GM10248 (cell line): Measurements from ENCODE around the gene DSCAML1.

Source experiments
- CTCF ChIA-PET: fragments of 300-600 bp; sonication (Branson Sonifier 250); formaldehyde crosslinking; extraction: SDS; loops from one replicate; lab custom pipeline; 2021; ENCODE audit warnings: antibody characterized with exemption; lab: Yijun Ruan, JAX
- POLR2A ChIA-PET: fragments of 350-650 bp; sonication (Branson Sonifier 250); formaldehyde crosslinking; extraction: SDS; loops from one replicate; lab custom pipeline; 2020; ENCODE audit warnings: antibody characterized with exemption; lab: Yijun Ruan, JAX
- DNase-seq: peaks from one replicate; pipeline ENCODE4 v3.0.0; 2012; ENCODE audit errors: extremely low spot score
- TF ChIP-seq, protein P1 (sequence below): IDR thresholded peaks from 2 replicates; pipeline ENCODE4 v1.5.1; 2012; ENCODE audit warnings: mild to moderate bottlenecking, low read depth; ENCODE audit errors: extremely low read depth, missing control alignments, control extremely low read depth

Gene DSCAML1

GRCh38 chr11:117394221-117394925 is 402.6 kb downstream of the DSCAML1 start:
- ChIA-PET CTCF (interaction anchor here (3.6 kb wide), 1 partner anchor 32 kb away, joined by 16 read pairs; no protein-coding TSS in a partner anchor), POLR2A (no interaction called here)
- no peak for DNase-seq

DNA sequence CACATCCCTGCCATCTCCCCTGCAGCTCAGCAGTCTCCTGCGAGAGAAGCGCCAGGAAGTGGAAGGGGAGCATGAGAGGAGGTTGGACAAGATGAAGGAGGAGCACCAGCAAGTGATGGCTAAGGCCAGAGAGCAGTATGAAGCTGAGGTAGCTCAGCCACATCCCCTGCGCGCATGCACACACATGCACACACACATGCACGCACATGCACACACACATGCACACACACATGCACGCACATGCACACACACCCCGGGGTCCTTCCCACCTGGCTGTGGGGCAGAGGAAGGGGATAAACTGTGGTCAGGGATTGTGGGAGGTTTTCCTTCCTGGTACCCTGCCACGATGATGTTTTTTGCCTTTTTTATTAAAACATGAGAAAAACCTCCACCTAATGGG is 404.0 kb downstream of the DSCAML1 start:
- TF ChIP-seq, protein P1, sequence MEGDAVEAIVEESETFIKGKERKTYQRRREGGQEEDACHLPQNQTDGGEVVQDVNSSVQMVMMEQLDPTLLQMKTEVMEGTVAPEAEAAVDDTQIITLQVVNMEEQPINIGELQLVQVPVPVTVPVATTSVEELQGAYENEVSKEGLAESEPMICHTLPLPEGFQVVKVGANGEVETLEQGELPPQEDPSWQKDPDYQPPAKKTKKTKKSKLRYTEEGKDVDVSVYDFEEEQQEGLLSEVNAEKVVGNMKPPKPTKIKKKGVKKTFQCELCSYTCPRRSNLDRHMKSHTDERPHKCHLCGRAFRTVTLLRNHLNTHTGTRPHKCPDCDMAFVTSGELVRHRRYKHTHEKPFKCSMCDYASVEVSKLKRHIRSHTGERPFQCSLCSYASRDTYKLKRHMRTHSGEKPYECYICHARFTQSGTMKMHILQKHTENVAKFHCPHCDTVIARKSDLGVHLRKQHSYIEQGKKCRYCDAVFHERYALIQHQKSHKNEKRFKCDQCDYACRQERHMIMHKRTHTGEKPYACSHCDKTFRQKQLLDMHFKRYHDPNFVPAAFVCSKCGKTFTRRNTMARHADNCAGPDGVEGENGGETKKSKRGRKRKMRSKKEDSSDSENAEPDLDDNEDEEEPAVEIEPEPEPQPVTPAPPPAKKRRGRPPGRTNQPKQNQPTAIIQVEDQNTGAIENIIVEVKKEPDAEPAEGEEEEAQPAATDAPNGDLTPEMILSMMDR: no peak
- POLR2A ChIA-PET: no interaction called here
- DNase-seq: no peak
- CTCF ChIA-PET: interaction anchor here (1.0 to 3.6 kb wide), 3 partner anchors 20 to 33 kb away, joined by 3 to 16 read pairs (median 3); no protein-coding TSS in a partner anchor

More at GRCh38 chr11:117394221-117394925, 402.6 kb downstream of the DSCAML1 start:
- TF ChIP-seq, protein P1: no peak

GRCh38 chr11:117392001-117392690 is 404.9 kb downstream of the DSCAML1 start:
- CTCF ChIA-PET: interaction anchor here (1.3 kb wide), 1 partner anchor 21 kb away, joined by 3 read pairs; no protein-coding TSS in a partner anchor
- no peak for DNase-seq
- POLR2A ChIA-PET: no interaction called here
- TF ChIP-seq, protein P1: no peak

DNA sequence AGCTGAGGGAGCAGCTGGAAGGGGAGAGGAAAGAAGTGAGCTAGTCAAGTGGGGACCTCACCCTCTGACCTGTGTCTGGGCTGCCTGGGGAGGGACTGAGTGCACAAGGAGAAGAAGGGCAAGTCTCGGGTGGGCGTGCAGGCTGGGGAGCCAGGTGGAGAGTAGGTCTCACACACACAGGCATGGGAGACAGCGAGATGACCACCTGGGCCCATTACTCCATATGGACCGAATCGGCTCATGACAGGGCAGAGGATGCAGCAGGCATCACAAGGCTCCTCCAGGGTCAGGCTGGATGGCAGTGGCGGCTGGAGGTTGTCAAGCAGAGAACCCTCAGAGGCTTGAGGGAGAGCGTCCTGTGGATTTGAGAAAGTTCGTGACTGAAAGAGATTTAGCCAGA is 405.8 kb downstream of the DSCAML1 start:
- TF ChIP-seq, protein P1: no peak
- DNase-seq: no peak
- POLR2A ChIA-PET: no interaction called here
- CTCF ChIA-PET: interaction anchor here (1.0 kb wide), 1 partner anchor 35 kb away, joined by 5 read pairs; no protein-coding TSS in a partner anchor

DNA sequence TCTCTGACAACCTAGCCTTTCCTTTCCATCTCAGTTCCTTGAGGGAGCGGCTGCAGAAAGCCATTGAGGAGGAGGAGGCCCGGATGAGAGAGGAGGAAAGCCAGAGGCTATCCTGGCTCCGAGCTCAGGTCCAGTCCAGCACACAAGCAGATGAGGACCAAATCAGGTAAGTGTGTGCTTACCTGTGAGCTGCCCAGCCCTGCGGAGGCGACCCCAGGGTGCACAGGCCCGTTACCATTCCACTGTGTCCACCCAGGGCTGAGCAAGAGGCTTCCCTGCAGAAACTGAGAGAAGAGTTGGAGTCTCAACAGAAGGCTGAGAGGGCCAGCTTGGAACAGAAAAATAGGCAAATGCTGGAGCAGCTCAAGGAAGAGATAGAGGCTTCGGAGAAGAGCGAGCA is 406.3 kb downstream of the DSCAML1 start:
- TF ChIP-seq, protein P1: no peak
- ChIA-PET CTCF (interaction anchor here (1.0 kb wide), 1 partner anchor 35 kb away, joined by 5 read pairs; no protein-coding TSS in a partner anchor), POLR2A (no interaction called here)
- no peak for DNase-seq

DNA sequence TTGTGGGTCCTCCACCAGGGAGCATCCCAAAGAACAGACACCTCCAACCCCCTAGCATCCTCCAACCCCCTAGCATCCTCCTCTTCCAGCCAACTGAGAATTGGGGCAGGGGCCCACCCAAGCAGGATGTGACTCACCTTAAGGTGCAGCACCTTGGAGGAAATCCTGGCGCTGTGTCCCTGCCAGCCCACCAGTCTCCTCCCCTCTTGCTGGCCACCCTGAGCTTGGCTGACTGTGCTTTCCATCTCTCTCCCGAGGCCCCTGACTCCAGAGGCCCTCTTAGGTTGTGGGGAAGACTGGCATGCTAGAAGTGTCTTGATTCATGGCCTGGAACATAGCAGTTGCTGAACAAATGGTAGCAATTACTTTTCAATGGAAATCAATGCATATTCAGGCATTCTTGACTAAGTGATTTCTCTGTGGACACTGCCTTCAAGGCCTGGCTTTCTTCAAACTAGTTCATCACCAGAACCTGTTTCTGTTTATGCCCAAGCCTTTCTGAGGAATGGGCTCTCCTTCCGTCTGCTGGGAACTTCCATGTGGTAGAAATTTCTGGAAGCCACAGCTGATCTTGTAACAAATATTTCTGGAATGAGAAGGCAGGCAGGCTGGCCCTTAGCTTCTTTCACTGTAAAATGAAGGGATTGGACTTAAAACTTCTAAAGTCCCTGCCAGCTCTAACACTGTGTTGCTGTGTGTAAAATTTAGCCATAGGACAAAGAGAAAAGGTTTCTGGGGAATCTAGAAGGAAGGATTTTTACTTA is 408.8 kb downstream of the DSCAML1 start:
- TF ChIP-seq, protein P1: no peak
- CTCF ChIA-PET: interaction anchor here (0.9 to 1.5 kb wide), 3 partner anchors 10 to 46 kb away, joined by 3 read pairs; no protein-coding TSS in a partner anchor
- DNase-seq: no peak
- POLR2A ChIA-PET: no interaction called here
